DND-41 (cell line): ENCODE data around the gene MRPL40.

ENCODE experiments used
- ATAC-seq: fragments of 200-7000 bp; cut with Tn5 transposase; 3 replicates; pipeline ENCODE4 v1.9.1; 2021; ENCODE audit warnings: low read depth; ENCODE audit not compliant: insufficient read depth
- DNase-seq: peaks from one replicate; pipeline ENCODE4 v3.0.0-alpha.2; 2020
- H2AFZ ChIP-seq: 2 replicates; pipeline ENCODE4 v1.6.0; 2012; ENCODE audit warnings: low read depth, low read length
- H3K27ac ChIP-seq: 2 replicates; pipeline ENCODE4 v1.5.1; 2012; ENCODE audit warnings: low read length, inconsistent platforms
- H3K27me3 ChIP-seq: fragments of 200-600 bp; sonication (generic); 2 replicates; pipeline ENCODE4 v1.6.0; 2012; ENCODE audit warnings: low read length, mild to moderate bottlenecking, inconsistent platforms; ENCODE audit not compliant: insufficient read depth, poor library complexity
- H3K36me3 ChIP-seq: 2 replicates; pipeline ENCODE4 v1.5.1; 2012; ENCODE audit warnings: low read length, inconsistent platforms; ENCODE audit not compliant: insufficient read depth
- H3K4me1 ChIP-seq: 2 replicates; pipeline ENCODE4 v1.5.1; 2012; ENCODE audit warnings: mild to moderate bottlenecking, low read length; ENCODE audit not compliant: insufficient read depth
- H3K4me2 ChIP-seq: 2 replicates; pipeline ENCODE4 v1.6.0; 2012; ENCODE audit warnings: mild to moderate bottlenecking, moderate library complexity, low read length, inconsistent platforms; ENCODE audit not compliant: insufficient read depth
- H3K4me3 ChIP-seq, 2 experiments: fragments of 200-600 bp in 1 of 2; shearing (Covaris generic) in 1 of 2; 2 replicates each; pipeline ENCODE4 v1.5.1; 2012 to 2016; ENCODE audit warnings: inconsistent platforms in 2 of 2, low read length in 2 of 2, mild to moderate bottlenecking in 2 of 2, low read depth in 1 of 2, moderate library complexity in 1 of 2
- H3K79me2 ChIP-seq: 2 replicates; pipeline ENCODE4 v1.6.0; 2012; ENCODE audit warnings: low read length, inconsistent platforms; ENCODE audit not compliant: insufficient read depth
- H3K9ac ChIP-seq: 2 replicates; pipeline ENCODE4 v1.6.0; 2012; ENCODE audit warnings: low read depth, mild to moderate bottlenecking, inconsistent platforms, low read length, moderate library complexity
- H3K9me3 ChIP-seq: 2 replicates; pipeline ENCODE4 v1.5.1; 2012; ENCODE audit warnings: low read length, moderate library complexity, mild to moderate bottlenecking, inconsistent platforms; ENCODE audit not compliant: insufficient read depth, severe bottlenecking
- H4K20me1 ChIP-seq: 2 replicates; pipeline ENCODE4 v1.6.0; 2012; ENCODE audit warnings: low read length; ENCODE audit not compliant: insufficient read depth
- EZH2 ChIP-seq: IDR thresholded peaks from 3 replicates; pipeline ENCODE4 v1.6.1; 2012; ENCODE audit warnings: borderline replicate concordance, low read depth, mild to moderate bottlenecking, moderate library complexity, low read length, inconsistent platforms; ENCODE audit not compliant: severe bottlenecking
- TF ChIP-seq, protein P1 (sequence below): IDR thresholded peaks from 2 replicates; pipeline ENCODE4 v1.5.1; 2012; ENCODE audit warnings: borderline replicate concordance, low read length, moderate library complexity, mild to moderate bottlenecking; ENCODE audit not compliant: poor library complexity, severe bottlenecking; ENCODE audit errors: extremely low read depth

MRPL40 gene

GRCh38 chr22:19480173-19480568 lies 47.8 kb downstream of the MRPL40 start:
- Histone ChIP-seq H2AFZ (peak overlapping the region; percentile 91), H3K4me2 (peak overlapping the region; percentile 84), H3K4me1 (peaks cover 54% of the 10 kb centered on the region), H3K79me2 (peaks cover 85% of the 10 kb centered on the region), H3K27me3 (no peaks in the 10 kb centered on the region), H3K36me3 (peaks cover 58% of the 10 kb centered on the region), H4K20me1 (peaks cover 57% of the 10 kb centered on the region), H3K4me3 (peak overlapping the region; percentile 52 to 98), H3K9me3 (no peaks in the 10 kb centered on the region), H3K27ac (peak overlapping the region; percentile 80), H3K9ac (peak overlapping the region; percentile 79)
- DNase-seq (no peak), ATAC-seq (peak; percentile 6; the same call in 1 of the 3 replicates)
- TF ChIP-seq EZH2, result no peak
- TF ChIP-seq, protein P1, sequence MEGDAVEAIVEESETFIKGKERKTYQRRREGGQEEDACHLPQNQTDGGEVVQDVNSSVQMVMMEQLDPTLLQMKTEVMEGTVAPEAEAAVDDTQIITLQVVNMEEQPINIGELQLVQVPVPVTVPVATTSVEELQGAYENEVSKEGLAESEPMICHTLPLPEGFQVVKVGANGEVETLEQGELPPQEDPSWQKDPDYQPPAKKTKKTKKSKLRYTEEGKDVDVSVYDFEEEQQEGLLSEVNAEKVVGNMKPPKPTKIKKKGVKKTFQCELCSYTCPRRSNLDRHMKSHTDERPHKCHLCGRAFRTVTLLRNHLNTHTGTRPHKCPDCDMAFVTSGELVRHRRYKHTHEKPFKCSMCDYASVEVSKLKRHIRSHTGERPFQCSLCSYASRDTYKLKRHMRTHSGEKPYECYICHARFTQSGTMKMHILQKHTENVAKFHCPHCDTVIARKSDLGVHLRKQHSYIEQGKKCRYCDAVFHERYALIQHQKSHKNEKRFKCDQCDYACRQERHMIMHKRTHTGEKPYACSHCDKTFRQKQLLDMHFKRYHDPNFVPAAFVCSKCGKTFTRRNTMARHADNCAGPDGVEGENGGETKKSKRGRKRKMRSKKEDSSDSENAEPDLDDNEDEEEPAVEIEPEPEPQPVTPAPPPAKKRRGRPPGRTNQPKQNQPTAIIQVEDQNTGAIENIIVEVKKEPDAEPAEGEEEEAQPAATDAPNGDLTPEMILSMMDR, result no peak

DNA sequence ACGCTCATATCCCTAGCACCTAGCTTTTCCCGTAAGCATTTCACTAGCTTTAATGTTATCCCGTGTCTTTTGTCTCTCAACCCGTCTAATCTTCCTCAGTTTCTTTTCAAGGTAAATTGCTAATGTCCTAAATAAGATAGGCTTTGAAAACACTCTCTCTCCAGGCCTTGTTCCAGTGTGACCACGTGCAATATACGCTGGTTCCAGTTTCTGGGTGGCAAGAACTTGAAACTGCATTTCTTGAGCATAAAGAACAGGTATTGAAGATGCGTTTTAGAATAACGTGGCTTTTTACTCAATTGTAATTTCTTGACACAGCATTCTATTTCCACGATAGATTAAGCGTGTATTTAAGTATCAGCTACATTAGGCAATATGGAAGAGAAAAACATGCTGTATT lies 48.4 kb downstream of the MRPL40 start:
- Histone ChIP-seq H3K27me3 (no peaks in the 10 kb centered on the region), H3K36me3 (peaks cover 58% of the 10 kb centered on the region), H2AFZ (no peak overlapping the region), H3K4me3 (peak overlapping the region; percentile 52 to 98; a peak in 3 of 4 replicates), H3K9me3 (no peaks in the 10 kb centered on the region), H4K20me1 (peaks cover 52% of the 10 kb centered on the region), H3K4me1 (peaks cover 53% of the 10 kb centered on the region), H3K27ac (peak overlapping the region; percentile 80), H3K79me2 (peaks cover 84% of the 10 kb centered on the region), H3K9ac (peak overlapping the region; percentile 79), H3K4me2 (peak overlapping the region; percentile 84)
- ATAC-seq (no peak), DNase-seq (no peak)
- TF ChIP-seq, protein P1, result no peak
- TF ChIP-seq EZH2, result no peak

- H3K27me3 ChIP-seq, result no peaks in the 10 kb centered on the region
- peaks cover 41% of the 10 kb centered on the region for H3K4me1 ChIP-seq
- TF ChIP-seq, protein P1, result no peak
- no peak for TF ChIP-seq EZH2
- peaks cover 73% of the 10 kb centered on the region for H3K79me2 ChIP-seq
- H3K9ac ChIP-seq, result no peak overlapping the region
- no peak overlapping the region for H2AFZ ChIP-seq
- no peak for ATAC-seq
- H3K4me3 ChIP-seq, result no peak overlapping the region
- no peak overlapping the region for H3K27ac ChIP-seq
- H3K4me2 ChIP-seq, result peak overlapping the region; percentile 84; the same call in 1 of the 2 replicates
- H3K36me3 ChIP-seq, result peaks cover 64% of the 10 kb centered on the region
- H3K9me3 ChIP-seq, result no peaks in the 10 kb centered on the region
- DNase-seq, result no peak
- H4K20me1 ChIP-seq, result peaks cover 42% of the 10 kb centered on the region
These were observed 50.0 kb downstream of the MRPL40 start for GRCh38 chr22:19482297-19482696.
